Breast epithelium (tissue), 4 donors: ENCODE data around the gene SERTAD1. TPM values are rescaled to one million over a fixed set of nuclear protein-coding genes. Genes with fewer than 3 reads are reported as not detected.

Experiments used
- DNase-seq, 2 donors: peaks; one replicate each; pipeline ENCODE4 v3.0.0-alpha.2; 2019; ENCODE audit warnings: low spot score in 2 of 2
- H3K27ac ChIP-seq, 2 donors: fragments of 200-600 bp; sonication (generic) in 1 of 2; one replicate each; pipeline ENCODE4 v1.5.1; 2016 to 2019; ENCODE audit warnings: mild to moderate bottlenecking in 1 of 2
- H3K27me3 ChIP-seq, 2 donors: fragments of 200-600 bp; sonication (generic) in 1 of 2; one replicate each; pipeline versions ENCODE4 v1.5.1 to v1.6.0; 2017 to 2019; ENCODE audit warnings: control low read depth in 1 of 2, mild to moderate bottlenecking in 1 of 2
- H3K36me3 ChIP-seq: fragments of 200-600 bp; one replicate; pipeline ENCODE4 v1.5.1; 2019
- H3K4me1 ChIP-seq, 2 donors: fragments of 200-600 bp; sonication (generic); one replicate each; pipeline ENCODE4 v1.5.1; 2016 to 2019; ENCODE audit warnings: control low read depth in 1 of 2
- H3K4me3 ChIP-seq, 3 donors: fragments of 200-600 bp; sonication (generic); 1 replicate in 2 of 3; 2 replicates in 1 of 3; pipeline ENCODE4 v1.5.1; 2016 to 2019; ENCODE audit warnings: mild to moderate bottlenecking in 3 of 3, moderate library complexity in 2 of 3
- H3K9me3 ChIP-seq, 2 donors: fragments of 200-600 bp; sonication (generic) in 1 of 2; one replicate each; pipeline ENCODE4 v1.5.1; 2016 to 2019; ENCODE audit warnings: control low read depth in 1 of 2
- CTCF ChIP-seq, 3 donors: fragments of 450-650 bp; IDR thresholded peaks; one replicate each; pipeline ENCODE4 v1.5.1; 2016 to 2017; ENCODE audit warnings: antibody characterized with exemption in 3 of 3, mild to moderate bottlenecking in 3 of 3, moderate library complexity in 3 of 3
- POLR2A ChIP-seq: fragments of 450-650 bp; IDR thresholded peaks from one replicate; pipeline ENCODE4 v1.6.1; 2016; ENCODE audit warnings: antibody characterized with exemption, mild to moderate bottlenecking, moderate library complexity
- POLR2AphosphoS5 ChIP-seq, 3 donors: sonication (generic); formaldehyde crosslinking; IDR thresholded peaks; one replicate each; pipeline ENCODE4 v1.6.1; 2017; ENCODE audit warnings: antibody characterized with exemption in 3 of 3
- intact Hi-C: fragments of 100-400 bp; cut with DNase I; formaldehyde crosslinking; loops from one replicate; pipeline ENCODE4 v1.15.1; 2023; ENCODE audit warnings: low total_unique reads
- total RNA-seq, 3 donors: library from RNA; depleted of rRNA; stranded (reverse); fragments of >200 nt; gene quantifications; one replicate each; pipeline ENCODE4 v1.1.0, GENCODE V29; 2016

SERTAD1 gene
- total RNA-seq, 3 donors from 2014 or later: 10.4 to 25.3 (median 18.0) TPM

- no peak for TF ChIP-seq CTCF (IDR thresholded peaks at IDR 0.05)
- no peak for TF ChIP-seq POLR2AphosphoS5 (IDR thresholded peaks at IDR 0.05)
- TF ChIP-seq POLR2A: no peak
- Histone ChIP-seq H3K27ac (no peak overlapping the region), H3K9me3 (no peaks in the 10 kb centered on the region), H3K36me3 (no peaks in the 10 kb centered on the region), H3K4me3 (no peak overlapping the region), H3K4me1 (no peaks in the 10 kb centered on the region), H3K27me3 (no peaks in the 10 kb centered on the region)
- intact Hi-C loops: no loop called here
- no peak for DNase-seq
Measured at GRCh38 chr19:40383668-40384248, 42.0 kb downstream of the SERTAD1 start.

- intact Hi-C loops: loop anchor here (1.0 kb wide), 1 partner anchor 45 kb away; no protein-coding TSS in a partner anchor
- TF ChIP-seq POLR2A (no peak), POLR2AphosphoS5 (IDR thresholded peaks at IDR 0.05) (no peak), CTCF (IDR thresholded peaks at IDR 0.05) (no peak)
- Histone ChIP-seq H3K27me3 (no peaks in the 10 kb centered on the region), H3K4me3 (no peak overlapping the region), H3K36me3 (no peaks in the 10 kb centered on the region), H3K9me3 (no peaks in the 10 kb centered on the region), H3K27ac (no peak overlapping the region), H3K4me1 (no peaks in the 10 kb centered on the region)
- no peak for DNase-seq
Measured at GRCh38 chr19:40381321-40381720, 44.5 kb downstream of the SERTAD1 start.

GRCh38 chr19:40380199-40381037 lies 45.4 kb downstream of the SERTAD1 start:
- no peak for DNase-seq
- intact Hi-C loops: loop anchor here (1.0 kb wide), 1 partner anchor 44 kb away; no protein-coding TSS in a partner anchor
- Histone ChIP-seq H3K9me3 (no peaks in the 10 kb centered on the region), H3K36me3 (no peaks in the 10 kb centered on the region), H3K27ac (no peak overlapping the region), H3K4me3 (no peak overlapping the region), H3K27me3 (no peaks in the 10 kb centered on the region), H3K4me1 (no peaks in the 10 kb centered on the region)
- TF ChIP-seq POLR2A (no peak), POLR2AphosphoS5 (IDR thresholded peaks at IDR 0.05) (no peak), CTCF (IDR thresholded peaks at IDR 0.05) (no peak)

GRCh38 chr19:40379446-40380198 lies 46.2 kb downstream of the SERTAD1 start:
- DNase-seq: no peak
- Histone ChIP-seq H3K4me1 (no peaks in the 10 kb centered on the region), H3K36me3 (no peaks in the 10 kb centered on the region), H3K4me3 (no peak overlapping the region), H3K9me3 (no peaks in the 10 kb centered on the region), H3K27ac (no peak overlapping the region), H3K27me3 (no peaks in the 10 kb centered on the region)
- intact Hi-C loops: no loop called here
- TF ChIP-seq POLR2AphosphoS5 (IDR thresholded peaks at IDR 0.05) (no peak), CTCF (IDR thresholded peaks at IDR 0.05) (no peak)

GRCh38 chr19:40378509-40378908 lies 47.3 kb downstream of the SERTAD1 start:
- intact Hi-C loops: no loop called here

More at GRCh38 chr19:40378509-40378908, 47.3 kb downstream of the SERTAD1 start:
- no peaks in the 10 kb centered on the region for H3K27me3 ChIP-seq
- H3K9me3 ChIP-seq: no peaks in the 10 kb centered on the region
- no peak overlapping the region for H3K4me3 ChIP-seq
- H3K4me1 ChIP-seq: no peaks in the 10 kb centered on the region
- H3K36me3 ChIP-seq: no peaks in the 10 kb centered on the region
- H3K27ac ChIP-seq: no peak overlapping the region
- TF ChIP-seq POLR2A (no peak), POLR2AphosphoS5 (IDR thresholded peaks at IDR 0.05) (no peak), CTCF (IDR thresholded peaks at IDR 0.05) (no peak)
- no peak for DNase-seq
